ENCODE data around the gene PITX1.

Gene PITX1

GRCh38 chr5:135024956-135025729, 8.9 kb downstream of the PITX1 start:
- H3K4me2 ChIP-seq (ENCODE audit: low read length) = no peak overlapping the region
- no peaks in the 10 kb centered on the region; the same call in 1 of the 2 replicates for H3F3A ChIP-seq (ENCODE audit: insufficient read depth, low read length)
- H3K9me2 ChIP-seq (ENCODE audit: low read depth, low read length) = no peaks in the 10 kb centered on the region
- H3K79me2 ChIP-seq (ENCODE audit: insufficient read depth, low read length) = peaks cover 10% of the 10 kb centered on the region
- TF ChIP-seq, protein P1, sequence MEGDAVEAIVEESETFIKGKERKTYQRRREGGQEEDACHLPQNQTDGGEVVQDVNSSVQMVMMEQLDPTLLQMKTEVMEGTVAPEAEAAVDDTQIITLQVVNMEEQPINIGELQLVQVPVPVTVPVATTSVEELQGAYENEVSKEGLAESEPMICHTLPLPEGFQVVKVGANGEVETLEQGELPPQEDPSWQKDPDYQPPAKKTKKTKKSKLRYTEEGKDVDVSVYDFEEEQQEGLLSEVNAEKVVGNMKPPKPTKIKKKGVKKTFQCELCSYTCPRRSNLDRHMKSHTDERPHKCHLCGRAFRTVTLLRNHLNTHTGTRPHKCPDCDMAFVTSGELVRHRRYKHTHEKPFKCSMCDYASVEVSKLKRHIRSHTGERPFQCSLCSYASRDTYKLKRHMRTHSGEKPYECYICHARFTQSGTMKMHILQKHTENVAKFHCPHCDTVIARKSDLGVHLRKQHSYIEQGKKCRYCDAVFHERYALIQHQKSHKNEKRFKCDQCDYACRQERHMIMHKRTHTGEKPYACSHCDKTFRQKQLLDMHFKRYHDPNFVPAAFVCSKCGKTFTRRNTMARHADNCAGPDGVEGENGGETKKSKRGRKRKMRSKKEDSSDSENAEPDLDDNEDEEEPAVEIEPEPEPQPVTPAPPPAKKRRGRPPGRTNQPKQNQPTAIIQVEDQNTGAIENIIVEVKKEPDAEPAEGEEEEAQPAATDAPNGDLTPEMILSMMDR (IDR thresholded peaks at IDR 0.05; ENCODE audit: low read length) = no peak
- no peak for TF ChIP-seq EZH2 (IDR thresholded peaks at IDR 0.05; ENCODE audit: borderline replicate concordance, low read length)
- H3K27me3 ChIP-seq (ENCODE audit: insufficient read depth, low read length) = no peaks in the 10 kb centered on the region
- no peaks in the 10 kb centered on the region for H4K20me1 ChIP-seq (ENCODE audit: insufficient read depth, low read length)
- no peak overlapping the region for H3K4me3 ChIP-seq (ENCODE audit: low read depth, low read length, poor library complexity, severe bottlenecking)
- H3K27ac ChIP-seq (ENCODE audit: low read depth, low read length, poor library complexity, severe bottlenecking) = no peak overlapping the region
- H3K9me3 ChIP-seq (ENCODE audit: low read length) = no peaks in the 10 kb centered on the region
- no peak overlapping the region for H2AFZ ChIP-seq (ENCODE audit: low read length)
- no peak overlapping the region for H3K9ac ChIP-seq (ENCODE audit: low read length)
- H3K36me3 ChIP-seq (ENCODE audit: insufficient read depth, low read length) = peaks cover 35% of the 10 kb centered on the region
- H3K4me1 ChIP-seq (ENCODE audit: insufficient read depth, low read length, severe bottlenecking) = peaks cover 8% of the 10 kb centered on the region

DNA sequence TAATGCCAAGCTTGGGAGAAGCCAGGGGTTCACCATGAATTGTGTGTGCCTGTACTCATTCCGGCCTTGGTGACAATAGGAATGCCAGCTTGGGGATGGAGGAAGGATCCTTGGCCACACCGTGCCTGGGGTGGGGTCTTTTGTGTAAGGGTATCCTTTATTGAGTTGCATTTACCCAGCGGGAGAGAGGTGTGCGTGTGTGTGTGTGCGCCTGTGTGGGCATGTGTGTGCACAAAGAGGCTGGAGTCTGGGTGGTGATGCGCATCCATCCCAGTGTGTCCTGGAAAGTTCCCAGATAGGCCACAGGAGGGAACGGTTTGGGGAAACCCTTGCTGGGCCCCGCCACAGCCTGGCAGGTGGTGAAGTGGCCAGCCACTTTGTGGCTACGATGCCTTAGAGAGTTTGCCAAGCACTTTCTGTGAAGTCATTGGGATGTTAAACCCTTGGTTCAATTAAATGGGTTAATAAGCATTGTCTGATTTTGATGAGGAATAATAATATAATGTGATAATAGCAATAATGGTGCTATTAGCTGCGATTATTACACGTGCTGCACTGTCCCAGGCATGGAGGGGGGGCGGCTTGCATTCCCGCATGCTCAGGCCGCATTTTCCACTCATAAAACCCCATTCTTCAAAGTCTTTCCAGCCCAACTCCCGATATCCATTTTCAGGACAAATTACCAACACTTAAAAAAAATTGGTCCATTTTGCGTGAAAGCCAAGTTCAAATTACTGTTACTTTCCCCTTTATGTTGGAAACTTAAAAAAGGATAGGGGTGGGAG, 13.7 kb downstream of the PITX1 start:
- Histone ChIP-seq H3K9me2 (ENCODE audit: low read depth, low read length) (no peaks in the 10 kb centered on the region), H4K20me1 (ENCODE audit: insufficient read depth, low read length) (no peaks in the 10 kb centered on the region), H3K4me3 (ENCODE audit: low read depth, low read length, poor library complexity, severe bottlenecking) (no peak overlapping the region), H3F3A (ENCODE audit: insufficient read depth, low read length) (no peaks in the 10 kb centered on the region), H3K36me3 (ENCODE audit: insufficient read depth, low read length) (peaks cover 4% of the 10 kb centered on the region; the same call in 1 of the 2 replicates), H2AFZ (ENCODE audit: low read length) (no peak overlapping the region), H3K27ac (ENCODE audit: low read depth, low read length, poor library complexity, severe bottlenecking) (no peak overlapping the region), H3K9ac (ENCODE audit: low read length) (no peak overlapping the region), H3K4me1 (ENCODE audit: insufficient read depth, low read length, severe bottlenecking) (no peaks in the 10 kb centered on the region), H3K9me3 (ENCODE audit: low read length) (no peaks in the 10 kb centered on the region), H3K27me3 (ENCODE audit: insufficient read depth, low read length) (no peaks in the 10 kb centered on the region), H3K79me2 (ENCODE audit: insufficient read depth, low read length) (no peaks in the 10 kb centered on the region), H3K4me2 (ENCODE audit: low read length) (no peak overlapping the region)
- TF ChIP-seq EZH2 (IDR thresholded peaks at IDR 0.05; ENCODE audit: borderline replicate concordance, low read length) = no peak
- TF ChIP-seq, protein P1 (IDR thresholded peaks at IDR 0.05; ENCODE audit: low read length) = no peak

- H3K27ac ChIP-seq (ENCODE audit: low read depth, low read length, poor library complexity, severe bottlenecking) = no peak overlapping the region
- H3K4me1 ChIP-seq (ENCODE audit: insufficient read depth, low read length, severe bottlenecking) = no peaks in the 10 kb centered on the region
- H3K4me3 ChIP-seq (ENCODE audit: low read depth, low read length, poor library complexity, severe bottlenecking) = no peak overlapping the region
- H3K9me3 ChIP-seq (ENCODE audit: low read length) = no peaks in the 10 kb centered on the region
- no peaks in the 10 kb centered on the region for H4K20me1 ChIP-seq (ENCODE audit: insufficient read depth, low read length)
- no peaks in the 10 kb centered on the region for H3K79me2 ChIP-seq (ENCODE audit: insufficient read depth, low read length)
- H3K27me3 ChIP-seq (ENCODE audit: insufficient read depth, low read length) = no peaks in the 10 kb centered on the region
- H3K9me2 ChIP-seq (ENCODE audit: low read depth, low read length) = no peaks in the 10 kb centered on the region
- no peak overlapping the region for H3K9ac ChIP-seq (ENCODE audit: low read length)
- H3F3A ChIP-seq (ENCODE audit: insufficient read depth, low read length) = no peaks in the 10 kb centered on the region
- H3K36me3 ChIP-seq (ENCODE audit: insufficient read depth, low read length) = no peaks in the 10 kb centered on the region
- H2AFZ ChIP-seq (ENCODE audit: low read length) = no peak overlapping the region
- no peak overlapping the region for H3K4me2 ChIP-seq (ENCODE audit: low read length)
- TF ChIP-seq EZH2 (IDR thresholded peaks at IDR 0.05; ENCODE audit: borderline replicate concordance, low read length) = no peak
- TF ChIP-seq, protein P1 (IDR thresholded peaks at IDR 0.05; ENCODE audit: low read length) = peak; percentile 58
These were observed 14.7 kb downstream of the PITX1 start for GRCh38 chr5:135019314-135019713.
